Measurements from ENCODE around the gene RABGAP1L. TPM values are rescaled to one million over a fixed set of nuclear protein-coding genes. Genes with fewer than 3 reads are reported as not detected.

RABGAP1L gene
- total and polyA plus RNA-seq, 10 of the 15 experiments (the other 5 are each of a cell fraction or from before 2014, with no cell fraction given): 5.8 to 194 (median 113) TPM

- in situ Hi-C loops (cut with MboI): no loop called here
- Histone ChIP-seq H3K27me3 (replicated peaks in 1 of 2; ENCODE audit: control insufficient read depth in 2 of 2, insufficient read depth in 2 of 2, low read length in 1 of 2) (no peaks in the 10 kb centered on the region), H3K4me3 (no peak overlapping the region), H4K20me1 (ENCODE audit: control insufficient read depth, insufficient read depth) (peaks cover 3% of the 10 kb centered on the region; the same call in 1 of the 2 replicates), H2AFZ (ENCODE audit: control insufficient read depth, low read depth, low read length) (no peak overlapping the region), H3K27ac (ENCODE audit: control insufficient read depth, insufficient read depth) (no peak overlapping the region), H3K9me3 (replicated peaks; ENCODE audit: control insufficient read depth, insufficient read depth, low read length) (no peaks in the 10 kb centered on the region), H3K4me2 (ENCODE audit: control insufficient read depth, insufficient read depth) (0 out of 2 replicates have a peak overlapping the region, but pooled peaks have one; percentile 3), H3K9ac (ENCODE audit: control insufficient read depth, insufficient read depth, low read length) (no peak overlapping the region), H3K79me2 (ENCODE audit: control insufficient read depth, insufficient read depth, low read length) (no peaks in the 10 kb centered on the region), H3K4me1 (ENCODE audit: control insufficient read depth, insufficient read depth, low read length) (peaks cover 32% of the 10 kb centered on the region), H3K36me3 (ENCODE audit: control insufficient read depth in 2 of 2, insufficient read depth in 2 of 2, low read length in 1 of 2) (no peaks in the 10 kb centered on the region; a peak in 1 of 4 replicates)
- DNase-seq (ENCODE audit: low read depth, low spot score) (no peak), ATAC-seq (no peak), FAIRE-seq (no peak)
- intact Hi-C loops (cut with micrococcal nuclease; ENCODE audit: unreplicated experiment): loop anchor here (2.0 to 5.0 kb wide), 3 partner anchors 88 to 211 kb away; partner anchors contain the start of gene CACYBP
- ChIA-PET SMC1A (ENCODE audit: uncharacterized antibody, unreplicated experiment) (interaction anchor here (1.6 kb wide), 1 partner anchor 205 kb away, joined by 3 read pairs; no protein-coding TSS in a partner anchor), CTCF (no interaction called here), RAD21 (ENCODE audit: unreplicated experiment) (no interaction called here), POLR2A (interaction anchor here (0.6 kb wide), 1 partner anchor 181 kb away, joined by 6 read pairs; no protein-coding TSS in a partner anchor)
- 0% methylated on average over 2 of the region's 2 CpGs for WGBS (ENCODE audit: insufficient coverage, insufficient replicate concordance, low lambda C conversion rate, missing lambda C conversion rate)
- TF ChIP-seq ATF2 (IDR thresholded peaks at IDR 0.05; ENCODE audit: low read length) (0 out of 2 replicates have a peak, but pooled peaks have one; percentile 3), NR2F1 (conservative IDR thresholded peaks at IDR 0.05) (no peak)
- BruUV-seq (replicated peaks): no TSS peak
Observed at GRCh38 chr1:174786358-174786757, 627.0 kb downstream of the RABGAP1L start.

- CTCF ChIA-PET: no interaction called here
- SMC1A ChIA-PET (ENCODE audit: uncharacterized antibody, unreplicated experiment): interaction anchor here (1.6 kb wide), 1 partner anchor 205 kb away, joined by 3 read pairs; no protein-coding TSS in a partner anchor
- in situ Hi-C loops (cut with MboI) (no loop called here), intact Hi-C loops (cut with micrococcal nuclease; ENCODE audit: unreplicated experiment) (loop anchor here (2.0 to 5.0 kb wide), 3 partner anchors 88 to 211 kb away; partner anchors contain the start of gene CACYBP)
- H2AFZ ChIP-seq (ENCODE audit: control insufficient read depth, low read depth, low read length): no peak overlapping the region
- H3K9me3 ChIP-seq (replicated peaks; ENCODE audit: control insufficient read depth, insufficient read depth, low read length): no peaks in the 10 kb centered on the region
- POLR2A ChIA-PET: interaction anchor here (0.6 to 1.0 kb wide), 2 partner anchors 13 to 181 kb away, joined by 3 to 6 read pairs; no protein-coding TSS in a partner anchor
- H4K20me1 ChIP-seq (ENCODE audit: control insufficient read depth, insufficient read depth): peaks cover 3% of the 10 kb centered on the region; the same call in 1 of the 2 replicates
- peak; percentile 45 for DNase-seq (ENCODE audit: low read depth, low spot score)
- BruUV-seq (replicated peaks): no TSS peak
- WGBS (ENCODE audit: insufficient coverage, insufficient replicate concordance, low lambda C conversion rate, missing lambda C conversion rate): 3% methylated on average over 4 of the region's 4 CpGs
- H3K9ac ChIP-seq (ENCODE audit: control insufficient read depth, insufficient read depth, low read length): no peak overlapping the region
- RAD21 ChIA-PET (ENCODE audit: unreplicated experiment): no interaction called here
- H3K27ac ChIP-seq (ENCODE audit: control insufficient read depth, insufficient read depth): no peak overlapping the region
- FAIRE-seq: no peak
- H3K4me2 ChIP-seq (ENCODE audit: control insufficient read depth, insufficient read depth): 0 out of 2 replicates have a peak overlapping the region, but pooled peaks have one; percentile 3
- H3K4me1 ChIP-seq (ENCODE audit: control insufficient read depth, insufficient read depth, low read length): peaks cover 32% of the 10 kb centered on the region
- H3K27me3 ChIP-seq (replicated peaks in 1 of 2; ENCODE audit: control insufficient read depth in 2 of 2, insufficient read depth in 2 of 2, low read length in 1 of 2): no peaks in the 10 kb centered on the region
- H3K4me3 ChIP-seq: no peak overlapping the region
- H3K79me2 ChIP-seq (ENCODE audit: control insufficient read depth, insufficient read depth, low read length): no peaks in the 10 kb centered on the region
- peak; percentile 82 for ATAC-seq
- H3K36me3 ChIP-seq (ENCODE audit: control insufficient read depth in 2 of 2, insufficient read depth in 2 of 2, low read length in 1 of 2): no peaks in the 10 kb centered on the region; a peak in 1 of 4 replicates
- no peak for TF ChIP-seq RBBP5 (conservative IDR thresholded peaks at IDR 0.05)
- no peak for TF ChIP-seq POLR2AphosphoS5 (IDR thresholded peaks at IDR 0.05; ENCODE audit: low read length)
- no peak for TF ChIP-seq SREBF1 (IDR thresholded peaks at IDR 0.05; ENCODE audit: low read length)
- no peak for TF ChIP-seq RFX5 (IDR thresholded peaks at IDR 0.05; ENCODE audit: low read depth, low read length)
- TF ChIP-seq ZBTB4 (CRISPR knock-in tag; IDR thresholded peaks at IDR 0.05): no peak
- no peak for TF ChIP-seq NFXL1 (IDR thresholded peaks at IDR 0.05; ENCODE audit: borderline replicate concordance)
- TF ChIP-seq RAD51 (IDR thresholded peaks at IDR 0.05): no peak
- no peak for TF ChIP-seq RELA (IDR thresholded peaks at IDR 0.05; ENCODE audit: borderline replicate concordance, partially characterized antibody)
- 0 out of 2 replicates have a peak, but pooled peaks have one; percentile 61 for TF ChIP-seq RCOR1 (conservative IDR thresholded peaks at IDR 0.05; ENCODE audit: low read depth, low read length)
Observed at GRCh38 chr1:174786760-174787159, 627.4 kb downstream of the RABGAP1L start.

Measured in GM12878 (cell line).